Left renal pelvis (tissue), 4 donors: Measurements from ENCODE around the gene UCN. TPM values are rescaled to one million over a fixed set of nuclear protein-coding genes. Genes with fewer than 3 reads are reported as not detected.
"Not testable (repeated sequence)": the region's sequence is repeated elsewhere in the genome, so short reads cannot be mapped to it uniquely, and the experiment has no call there.

ENCODE experiments used
- DNase-seq, 4 donors: peaks; one replicate each; pipeline ENCODE4 v3.0.0-alpha.2; 2013; ENCODE audit warnings: low read depth in 4 of 4, low spot score in 3 of 4
- polyA plus RNA-seq, 4 donors: library from polyadenylated mRNA; unstranded; fragments of 120-200 nt; gene quantifications; one replicate each; pipeline ENCODE4 v1.2.1, GENCODE V29; 2013; ENCODE audit not compliant: insufficient read length in 4 of 4

UCN gene, protein sequence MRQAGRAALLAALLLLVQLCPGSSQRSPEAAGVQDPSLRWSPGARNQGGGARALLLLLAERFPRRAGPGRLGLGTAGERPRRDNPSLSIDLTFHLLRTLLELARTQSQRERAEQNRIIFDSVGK
- 1 to 10 TPM in 2 of 4 donors, under 1 TPM in 2; 0.53 to 1.3 (median 0.88) TPM for polyA plus RNA-seq

- DNase-seq = peak in 2 of 4 donors; percentile 62 to 67
Observed at GRCh38 chr2:27308359-27308881, at the start of gene UCN. UCN (minus strand) TSS chr2:27308445; CDS start chr2:27307895, 550 bp downstream.

DNA sequence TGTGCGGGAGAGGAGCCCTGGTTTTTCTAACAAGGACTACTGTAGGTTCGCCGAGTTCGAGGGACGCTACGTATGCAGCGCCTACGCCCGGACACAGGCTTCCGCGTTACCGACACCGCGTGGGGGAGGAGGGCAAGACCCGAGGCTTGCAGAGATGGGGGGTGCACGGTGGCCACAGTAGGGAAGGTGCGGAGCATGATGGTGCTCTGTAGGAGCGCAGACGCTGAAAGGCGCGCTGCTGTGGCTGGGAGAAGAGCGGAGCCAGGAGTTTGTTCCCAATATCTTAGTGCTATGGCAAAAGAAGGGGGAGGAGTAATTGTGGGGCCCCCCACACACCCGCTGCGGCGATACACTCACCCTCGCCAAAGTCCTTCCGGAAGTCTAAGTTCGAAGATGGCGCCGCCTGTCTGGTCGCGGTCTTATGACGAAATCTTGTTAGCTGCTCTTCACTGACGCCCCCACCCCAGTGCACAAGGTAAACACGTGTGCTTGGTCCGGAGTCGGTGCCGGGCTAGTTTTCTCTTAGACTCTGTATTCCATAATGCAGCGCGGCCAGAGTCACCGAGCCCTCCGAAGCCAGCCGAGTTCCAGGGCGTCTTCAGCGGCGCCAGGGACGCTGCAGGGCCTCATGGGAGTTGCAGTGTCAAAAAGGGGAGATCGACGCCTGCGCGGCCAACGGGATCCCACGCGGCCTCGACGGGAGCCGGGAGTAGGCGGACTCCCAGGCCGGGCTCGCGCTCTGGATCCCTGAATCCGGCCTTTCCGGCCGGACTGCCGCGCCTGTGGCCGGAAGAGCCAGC is 48.3 kb upstream of the UCN start, which contains the start of gene GTF3C2:
Gene GTF3C2 (minus strand): TSS at position 383 of the 800 bp plus-strand sequence. CDS start 13,210 bp downstream, outside the sequence.
- DNase-seq = peak; percentile 92 to 97 (median 95)

DNA sequence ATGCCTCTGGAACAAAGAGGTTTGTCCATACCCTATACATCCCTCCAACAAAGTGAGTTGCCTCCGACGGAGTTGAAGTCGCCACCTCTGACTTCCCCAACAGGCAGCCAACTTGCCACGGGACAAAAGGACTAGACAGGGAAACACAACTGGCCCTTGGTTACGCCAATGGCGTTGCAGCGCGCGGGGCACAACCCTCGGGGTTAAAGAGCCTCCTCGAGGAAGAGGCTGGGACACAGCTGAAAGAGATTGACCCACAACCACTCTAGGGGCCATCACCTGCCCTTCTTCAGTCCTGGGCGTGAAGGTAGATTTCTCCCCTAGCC is 47.8 kb upstream of the UCN start:
- DNase-seq = no peak

- no peak for DNase-seq
Observed at GRCh38 chr2:27354597-27354927, 46.3 kb upstream of the UCN start.

DNA sequence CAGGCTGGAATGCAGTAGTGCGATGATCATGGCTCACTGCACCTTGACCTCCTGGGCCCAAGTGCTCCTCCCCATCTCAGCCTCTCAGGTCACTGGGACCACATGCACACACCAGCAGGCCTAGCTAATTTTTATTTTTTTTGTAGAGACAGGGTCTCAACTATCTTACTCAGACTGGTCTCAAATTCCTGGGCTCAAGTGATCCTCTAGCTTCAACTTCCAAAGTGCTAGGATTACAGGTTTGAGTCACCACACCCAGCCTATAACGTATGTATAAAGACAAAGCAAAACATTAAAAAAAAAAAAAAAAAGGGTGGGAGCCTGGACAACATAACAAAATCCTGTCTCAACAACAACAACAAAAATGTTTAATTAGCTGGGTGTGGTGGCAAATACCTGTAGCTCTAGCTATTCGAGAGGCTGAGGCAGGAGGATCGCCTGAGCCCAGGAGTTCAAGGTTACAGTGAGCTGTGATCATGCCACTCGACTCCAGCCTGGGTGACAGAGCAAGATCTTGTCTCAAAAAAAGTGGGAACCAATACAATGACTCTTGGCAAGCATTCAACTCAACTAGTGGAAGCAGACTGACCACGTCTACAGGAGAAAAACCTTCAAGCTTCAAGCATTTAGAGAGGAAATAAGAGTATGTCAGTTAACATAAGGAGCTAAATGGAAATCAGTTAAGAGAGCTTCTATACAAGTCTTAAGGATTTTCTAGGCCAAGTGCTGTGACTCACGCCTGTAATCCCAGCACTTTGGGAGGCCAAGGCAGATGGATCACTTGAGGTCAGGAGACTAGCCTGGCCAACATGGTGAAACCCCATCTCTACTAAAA is 45.7 kb upstream of the UCN start:
- no peak for DNase-seq

- not testable (repeated sequence) for DNase-seq
Observed at GRCh38 chr2:27353386-27353761, 45.1 kb upstream of the UCN start.

- no peak for DNase-seq
Observed at GRCh38 chr2:27351802-27352598, 43.8 kb upstream of the UCN start.

DNA sequence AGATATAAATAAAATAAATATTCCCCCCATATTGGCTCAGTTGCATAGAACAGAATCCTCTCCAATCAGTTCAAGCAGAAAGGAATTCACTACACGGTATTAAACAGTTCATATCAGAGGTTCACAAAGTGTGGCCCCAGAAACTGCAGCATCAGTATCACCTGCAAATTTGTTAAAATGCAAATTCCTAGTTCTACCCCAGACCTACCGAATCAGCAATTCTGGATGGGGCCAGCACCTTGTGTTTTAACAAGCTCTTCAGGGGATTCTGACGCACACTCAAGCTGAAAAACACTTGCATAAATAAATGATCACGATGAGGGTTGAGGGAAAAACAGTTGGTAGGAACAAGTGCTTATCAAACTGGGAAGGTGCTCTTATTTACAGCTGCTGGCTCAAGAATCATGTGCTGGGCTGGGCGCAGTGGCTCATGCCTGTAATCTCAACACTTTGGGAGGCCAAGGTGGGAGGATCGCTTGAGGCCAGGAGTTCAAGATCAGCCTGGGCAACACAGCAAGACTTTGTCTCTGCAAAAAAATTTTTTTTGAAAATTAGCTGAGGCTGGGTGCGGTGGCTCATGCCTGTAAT is 42.0 kb upstream of the UCN start:
- DNase-seq = no peak

GRCh38 chr2:27347641-27348040 is 39.4 kb upstream of the UCN start:
- no peak for DNase-seq

DNA sequence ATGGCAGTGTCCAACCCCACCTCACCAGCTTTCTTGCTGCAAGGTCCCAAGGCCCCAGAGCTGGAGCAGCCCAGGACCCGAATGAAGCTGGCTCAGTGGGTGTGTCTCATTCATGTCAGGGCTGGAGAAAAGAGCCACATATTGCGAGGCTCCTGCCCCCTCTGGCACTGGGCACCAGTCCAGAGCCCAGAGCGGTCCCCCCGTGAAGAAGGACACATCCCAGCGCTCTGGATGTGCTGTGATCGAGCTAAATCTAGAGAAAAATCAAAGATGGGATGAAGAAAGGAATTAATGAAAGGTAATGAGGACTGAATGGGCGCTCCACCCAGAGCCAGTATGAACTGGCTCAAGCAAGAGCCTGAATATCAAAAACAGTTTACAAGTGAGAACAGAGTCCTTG is 27.9 kb upstream of the UCN start:
- DNase-seq = no peak

DNA sequence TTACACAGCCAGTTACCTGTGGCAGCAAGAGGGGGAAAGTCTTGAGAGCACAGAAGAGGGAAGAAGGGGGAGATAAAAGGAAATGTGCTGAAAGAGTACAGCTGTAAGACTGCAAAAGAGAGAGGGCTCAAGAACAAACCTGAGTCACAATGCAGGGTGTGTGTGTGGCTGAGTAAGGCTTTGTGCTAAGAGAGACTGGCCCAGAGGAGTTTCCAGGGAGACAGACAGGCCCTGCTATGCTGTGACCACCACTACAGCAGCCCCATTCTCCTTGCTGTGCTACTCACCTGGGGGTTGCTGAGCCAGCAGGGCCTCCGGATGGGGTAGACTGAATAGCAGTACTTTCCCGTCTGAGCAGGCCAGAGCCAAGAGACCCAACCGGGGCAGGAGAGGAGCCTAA is 27.1 kb upstream of the UCN start:
- no peak for DNase-seq

GRCh38 chr2:27324720-27325119 is 16.5 kb upstream of the UCN start:
- DNase-seq = no peak

DNA sequence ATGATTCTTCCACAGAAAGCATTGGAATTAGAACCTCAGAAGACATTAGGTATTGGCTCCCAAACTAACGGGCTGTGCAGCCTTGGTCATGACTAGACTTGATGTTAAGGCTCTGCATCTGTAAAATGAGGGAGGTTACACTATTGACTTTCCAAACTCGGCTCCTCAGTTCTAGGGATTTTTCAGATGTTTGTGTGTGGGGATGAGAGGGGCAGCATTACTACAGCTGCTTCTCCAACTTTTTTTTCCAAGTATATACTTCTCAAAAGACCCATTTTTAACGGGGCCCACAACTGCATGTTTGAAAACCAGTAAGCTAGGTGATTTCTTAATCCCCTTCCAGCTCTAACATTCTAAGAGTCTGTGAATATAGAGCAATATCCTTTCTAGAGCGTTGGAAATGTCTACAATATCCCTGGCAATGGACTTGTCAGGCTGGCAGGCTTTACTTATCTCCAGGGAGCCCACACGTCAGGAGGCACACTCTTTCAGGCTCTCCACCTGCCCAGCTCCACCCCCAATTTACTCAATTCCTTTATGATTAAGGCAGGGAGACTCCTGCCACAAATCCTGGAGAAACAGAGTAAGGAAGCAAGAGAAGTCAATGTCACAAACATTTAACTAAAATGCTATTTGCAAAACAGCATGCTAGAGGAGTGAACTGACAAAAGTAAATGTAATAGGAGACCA is 15.5 kb upstream of the UCN start:
- no peak for DNase-seq

DNA sequence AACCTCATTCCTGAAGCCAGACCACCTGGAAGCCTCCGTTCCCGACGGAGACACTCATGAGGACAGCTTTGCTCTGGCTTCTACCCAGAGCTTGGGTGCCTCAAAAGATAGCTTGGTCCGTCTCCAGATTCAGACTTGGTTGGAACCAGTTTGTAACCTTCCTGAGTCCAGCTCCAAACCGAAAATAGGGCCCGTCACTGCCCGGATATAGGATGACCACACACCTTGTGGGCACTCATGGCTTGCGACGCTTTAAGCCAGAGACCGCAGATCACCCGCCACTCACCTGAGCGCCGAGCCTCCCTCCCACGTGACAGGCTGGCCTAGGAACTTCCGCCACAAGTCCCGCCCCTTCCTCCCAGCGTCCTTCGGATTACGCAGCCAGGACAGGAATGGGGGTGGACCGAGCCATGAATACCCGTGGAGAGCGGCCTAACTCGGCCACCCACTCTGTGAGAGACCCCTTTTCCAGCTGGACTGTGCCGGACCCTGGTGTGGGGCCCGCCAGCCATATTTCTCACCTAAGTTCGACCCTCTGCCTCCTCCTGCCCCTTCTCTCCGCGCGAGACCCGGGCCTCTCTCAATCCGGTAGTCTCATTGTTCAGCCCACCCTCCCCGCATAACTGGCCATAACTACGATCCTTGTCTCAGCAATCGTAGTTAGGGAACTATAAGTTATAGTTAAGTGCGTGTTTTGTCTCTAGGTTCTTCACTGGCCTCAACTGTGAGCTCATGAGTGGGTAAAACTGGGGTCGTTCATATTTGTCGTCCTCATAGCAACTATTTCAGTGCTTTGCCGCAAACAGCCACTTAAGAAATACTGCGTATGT is 14.7 kb upstream of the UCN start, which contains the start of gene MPV17:
Gene MPV17 (minus strand): TSS at position 332 of the 830 bp plus-strand sequence. CDS start 580 bp downstream, outside the sequence.
- peak; percentile 75 to 89 (median 82) for DNase-seq

DNA sequence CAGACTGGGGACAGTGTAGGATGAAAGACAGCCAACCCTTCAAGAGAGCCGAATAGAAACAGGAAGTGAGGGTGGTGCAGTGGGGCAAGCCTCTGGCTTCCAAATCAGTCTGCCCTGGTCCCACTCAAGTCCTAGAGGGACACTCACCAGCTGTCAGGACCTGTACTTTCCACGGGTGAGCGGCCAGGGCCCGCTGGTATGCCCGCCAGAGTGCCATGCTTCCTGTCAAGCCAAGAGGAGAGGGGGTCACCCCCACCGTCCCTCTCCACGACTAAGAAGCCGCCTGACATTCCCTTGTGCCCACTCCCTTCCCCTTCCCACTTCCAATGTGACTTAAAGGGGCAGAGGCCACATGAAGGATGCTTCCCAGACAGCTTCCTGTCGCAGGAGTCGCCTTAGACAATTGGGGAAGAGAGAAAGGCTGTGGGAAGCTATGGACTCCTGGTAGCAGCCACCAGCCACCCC is 14.1 kb upstream of the UCN start:
- no peak for DNase-seq

DNA sequence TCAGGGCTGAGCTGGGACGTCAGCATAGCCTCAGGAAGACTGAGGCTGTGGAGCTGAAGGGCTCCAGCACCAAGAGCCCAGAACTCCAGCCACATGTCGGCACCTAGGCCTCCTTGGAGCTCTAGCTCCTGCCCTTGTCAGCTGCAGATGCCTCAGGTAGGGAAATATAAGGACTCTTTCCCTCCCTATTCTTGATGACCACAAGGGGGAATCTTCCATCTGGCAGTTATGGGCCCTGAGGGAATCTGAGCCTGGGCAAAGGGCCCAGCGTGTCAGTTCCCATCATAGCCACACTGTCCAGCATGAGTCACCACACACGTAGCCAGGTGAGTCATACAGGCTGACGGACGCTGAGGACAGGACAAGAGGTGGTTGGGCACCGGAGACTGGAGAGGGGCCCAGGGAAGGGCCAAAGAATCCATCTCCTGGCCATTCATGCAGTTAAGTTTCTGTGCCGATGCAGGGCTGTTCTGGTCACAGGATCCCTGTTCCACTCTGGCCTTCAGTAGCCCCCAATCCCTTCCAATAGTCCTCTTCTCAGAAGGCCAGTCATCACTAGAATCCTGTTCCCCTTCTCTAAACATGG is 12.8 kb upstream of the UCN start:
- DNase-seq = no peak

GRCh38 chr2:27319839-27320238 is 11.6 kb upstream of the UCN start:
- not testable (repeated sequence) for DNase-seq
